ENCODE results near the gene B3GLCT.

- TF ChIP-seq CTCF (IDR thresholded peaks at IDR 0.05) (no peak), POLR2A (IDR thresholded peaks at IDR 0.05) (no peak), EP300 (IDR thresholded peaks at IDR 0.05) (no peak)
Measured at GRCh38 chr13:31351376-31351775, 151.6 kb downstream of the B3GLCT start.

Data from ovary (tissue), 3 donors.